K562 (cell line): ENCODE results near the gene TFRC. TPM values are rescaled to one million over a fixed set of nuclear protein-coding genes. Genes with fewer than 3 reads are reported as not detected.

Experiments
- ATAC-seq: fragments of 200-7000 bp; cut with Tn5 transposase; 3 replicates; pipeline ENCODE4 v1.9.1; 2020; ENCODE audit warnings: moderate library complexity
- BruUV-seq: library from RNA; stranded (reverse); fragments of 400-500 nt; replicated peaks from 2 replicates; lab custom pipeline; 2021; lab: Mats Ljungman, UMichigan
- CTCF ChIA-PET: fragments of 300-600 bp; formaldehyde crosslinking; extraction: SDS; loops from one replicate; lab custom pipeline; 2021; ENCODE audit warnings: low intra/inter-chr PET ratio; lab: Yijun Ruan, JAX
- POLR2A ChIA-PET: fragments of 300-600, 350-650 bp; sonication (Branson Sonifier 250); formaldehyde crosslinking; extraction: SDS; loops from one replicate; lab custom pipeline; 2021; ENCODE audit warnings: antibody characterized with exemption, inconsistent platforms; lab: Yijun Ruan, JAX
- DNase-seq, 4 experiments: peaks; one replicate each; pipeline versions ENCODE4 v3.0.0 to v3.0.0-alpha.2; 2011 to 2018; ENCODE audit warnings: low spot score in 3 of 4, mixed read lengths in 3 of 4; ENCODE audit errors: extremely low read depth in 1 of 4
- FAIRE-seq: peaks from 2 replicates; lab custom pipeline; 2011; peaks lifted over from hg19 to GRCh38; lab: Jason Lieb, UNC
- H2AFZ ChIP-seq: 2 replicates; pipeline ENCODE4 v1.6.0; 2011; ENCODE audit warnings: low read depth, low read length, control low read depth, inconsistent platforms
- H3K27ac ChIP-seq: fragments of 200-600 bp; 3 replicates; pipeline ENCODE4 v1.8.0; 2011; ENCODE audit warnings: low read depth, mild to moderate bottlenecking, control low read depth, inconsistent platforms, low read length, moderate library complexity, mixed read lengths; ENCODE audit errors: extremely low read depth
- H3K27me3 ChIP-seq, 2 experiments: fragments of 300-600 bp in 1 of 2; 2 replicates in 1 of 2; 3 replicates in 1 of 2; pipeline versions ENCODE4 v1.6.0 to v1.8.0; 2011; ENCODE audit warnings: inconsistent platforms in 2 of 2, low read length in 2 of 2, mild to moderate bottlenecking in 1 of 2, mixed read lengths in 1 of 2, moderate library complexity in 1 of 2; ENCODE audit not compliant: control insufficient read depth in 2 of 2, insufficient read depth in 2 of 2
- H3K36me3 ChIP-seq: fragments of 300-600 bp; 3 replicates; pipeline ENCODE4 v1.8.0; 2011; ENCODE audit warnings: mild to moderate bottlenecking, low read length, inconsistent platforms; ENCODE audit not compliant: control insufficient read depth, insufficient read depth
- H3K4me1 ChIP-seq, 2 experiments: fragments of 200-600 bp in 1 of 2; replicated peaks in 1 of 2; 2 replicates in 1 of 2; 3 replicates in 1 of 2; pipeline versions ENCODE4 v1.5.1 to v1.8.0; 2011; ENCODE audit warnings: inconsistent platforms in 2 of 2, low read length in 2 of 2, mild to moderate bottlenecking in 1 of 2, mixed read lengths in 1 of 2, moderate library complexity in 1 of 2; ENCODE audit not compliant: control insufficient read depth in 2 of 2, insufficient read depth in 2 of 2
- H3K4me2 ChIP-seq: 2 replicates; pipeline ENCODE4 v1.6.1; 2011; ENCODE audit warnings: low read length, control low read depth, inconsistent platforms, mixed read lengths; ENCODE audit not compliant: insufficient read depth
- H3K4me3 ChIP-seq: fragments of 200-600 bp; sonication (generic), shearing (Covaris generic); 2 replicates; pipeline ENCODE4 v1.5.1; 2016; ENCODE audit warnings: control low read depth, inconsistent platforms
- H3K79me2 ChIP-seq: fragments of 200-600 bp; 3 replicates; pipeline ENCODE4 v1.8.0; 2011; ENCODE audit warnings: low read length, inconsistent platforms; ENCODE audit not compliant: control insufficient read depth, insufficient read depth
- H3K9ac ChIP-seq, 2 experiments: 2 replicates each; pipeline versions ENCODE4 v1.6.0 to v1.6.1; 2011; ENCODE audit warnings: low read depth in 2 of 2, low read length in 2 of 2, control low read depth in 1 of 2, inconsistent platforms in 1 of 2, mild to moderate bottlenecking in 1 of 2, mixed read lengths in 1 of 2; ENCODE audit not compliant: insufficient read depth in 1 of 2
- H3K9me1 ChIP-seq: one replicate; pipeline ENCODE4 v1.6.0; 2011; ENCODE audit warnings: inconsistent platforms, mild to moderate bottlenecking, low read length, moderate library complexity; ENCODE audit not compliant: control insufficient read depth, insufficient read depth
- H3K9me3 ChIP-seq: replicated peaks from 2 replicates; pipeline ENCODE4 v1.5.1; 2011; ENCODE audit warnings: low read depth, low read length, inconsistent platforms; ENCODE audit not compliant: control insufficient read depth, insufficient read depth
- H4K20me1 ChIP-seq: replicated peaks from 2 replicates; pipeline ENCODE4 v1.6.1; 2011; ENCODE audit warnings: low read length, inconsistent platforms, mixed read lengths; ENCODE audit not compliant: control insufficient read depth, insufficient read depth
- CBX8 ChIP-seq: fragments of 200-600 bp; sonication (generic); IDR thresholded peaks from 2 replicates; pipeline ENCODE4 v1.6.1; 2012; ENCODE audit warnings: borderline replicate concordance, mixed run types, low read depth, mild to moderate bottlenecking, moderate library complexity, mixed read lengths, low read length, control low read depth, inconsistent platforms; ENCODE audit not compliant: poor library complexity, severe bottlenecking; ENCODE audit errors: extremely low read depth
- ESRRA ChIP-seq: fragments of 450-650 bp; IDR thresholded peaks from 2 replicates; pipeline ENCODE4 v1.6.1; 2014; ENCODE audit warnings: low read depth, mild to moderate bottlenecking, moderate library complexity, borderline replicate concordance
- HNRNPK ChIP-seq: fragments of 200-400 bp; formaldehyde crosslinking; IDR thresholded peaks from one replicate; pipeline ENCODE4 v1.6.1; 2018; ENCODE audit warnings: mild to moderate bottlenecking, low read depth, low read length; ENCODE audit not compliant: poor library complexity, severe bottlenecking
- IRF9 ChIP-seq: fragments of 450-650 bp; IDR thresholded peaks from 2 replicates; pipeline ENCODE4 v1.6.1; 2016; ENCODE audit warnings: missing biosample characterization, missing genetic modification characterization
- MCM7 ChIP-seq, 2 experiments: fragments of 450-650 bp; IDR thresholded peaks; 2 replicates each; pipeline ENCODE4 v1.6.1; 2016 to 2018
- NFIC ChIP-seq: fragments of 450-650 bp; IDR thresholded peaks from 2 replicates; pipeline ENCODE4 v1.6.1; 2017; ENCODE audit warnings: mild to moderate bottlenecking, inconsistent platforms
- NFIX ChIP-seq: fragments of 250-450 bp; sonication (Bioruptor Pico); IDR thresholded peaks from 2 replicates; pipeline ENCODE4 v1.4.0; 2020; ENCODE audit warnings: low read depth, mild to moderate bottlenecking, moderate library complexity
- POLR2B ChIP-seq: fragments of 450-650 bp; IDR thresholded peaks from 2 replicates; pipeline ENCODE4 v1.6.1; 2018; ENCODE audit warnings: low read depth; ENCODE audit not compliant: partially characterized antibody
- POU5F1 ChIP-seq: fragments of 150-350 bp; IDR thresholded peaks from 2 replicates; pipeline ENCODE4 v1.6.1; 2014; ENCODE audit warnings: borderline replicate concordance, low read length, low read depth, mild to moderate bottlenecking; ENCODE audit not compliant: partially characterized antibody
- RB1 ChIP-seq: fragments of 450-650 bp; IDR thresholded peaks from 2 replicates; pipeline ENCODE4 v1.6.1; 2017; ENCODE audit warnings: low read depth, mild to moderate bottlenecking
- SMAD1 ChIP-seq: fragments of 150-350 bp; IDR thresholded peaks from 2 replicates; pipeline ENCODE4 v1.6.1; 2014; ENCODE audit warnings: low read length, low read depth; ENCODE audit not compliant: partially characterized antibody
- SRSF9 ChIP-seq: fragments of 200-400 bp; formaldehyde crosslinking; IDR thresholded peaks from 2 replicates; pipeline ENCODE4 v1.6.1; 2017; ENCODE audit warnings: low read depth, low read length, borderline replicate concordance
- TBP ChIP-seq: optimal IDR thresholded peaks from 2 replicates; pipeline ENCODE3; 2011; ENCODE audit warnings: low read depth, low read length, improper control_type of control experiment
- ZNF316 ChIP-seq: fragments of 450-650 bp; IDR thresholded peaks from 2 replicates; pipeline ENCODE4 v1.6.1; 2016
- ZNF324 ChIP-seq: fragments of 250-450 bp; sonication (Bioruptor Pico); IDR thresholded peaks from 2 replicates; pipeline ENCODE4 v1.4.0; 2020; ENCODE audit warnings: mild to moderate bottlenecking
- WGBS: fragments of 100-300 bp; shearing (Covaris generic); methylation state at CpG from one replicate; pipeline ENCODE4 v1.1.6; 2016; ENCODE audit warnings: low coverage, mixed read lengths; ENCODE audit not compliant: insufficient coverage; ENCODE audit errors: missing lambda C conversion rate; 5-methylcytosine and 5-hydroxymethylcytosine counted together
- in situ Hi-C: fragments of 300-500 bp; cut with MboI; formaldehyde crosslinking; loops from 4 replicates; pipeline ENCODE4 v1.15.0; 2018; ENCODE audit warnings: inconsistent platforms, mixed read lengths
- intact Hi-C: fragments of 100-400 bp; cut with micrococcal nuclease; formaldehyde crosslinking; loops from 2 replicates; pipeline ENCODE4 v1.14.2; 2022
- polyA plus RNA-seq, 8 experiments: library from polyadenylated mRNA; depleted of rRNA in 4 of 8; stranded (reverse) in 5 of 8; unstranded in 3 of 8; fragments of >200 nt; fragmentation: Nextera tagmentation in 2 of 8; fragmentation: Illumina TruSeq in 1 of 8; extraction: Ambion mirVana in 2 of 8; extraction: Trizol in 1 of 8; gene quantifications; 2 replicates each; pipeline versions ENCODE4 v1.2.1 to v1.2.3, GENCODE V29; 2011 to 2014; ENCODE audit warnings: inconsistent platforms in 1 of 8, missing spikeins in 1 of 8
- total RNA-seq, 7 experiments: library from RNA; depleted of rRNA in 6 of 7; stranded (reverse); fragments of >200 nt in 6 of 7; fragmentation: Illumina TruSeq in 2 of 7; extraction: Trizol in 2 of 7; gene quantifications; 2 replicates each; pipeline versions ENCODE4 v1.2.1 to v1.2.3, GENCODE V29; 2011 to 2021; ENCODE audit warnings: low replicate concordance in 1 of 7
- TF ChIP-seq, protein P1 (sequence below): sonication (generic); formaldehyde crosslinking; IDR thresholded peaks from 2 replicates; pipeline ENCODE4 v1.8.1; 2022; ENCODE audit warnings: missing genetic modification reagents

TFRC gene
- total and polyA plus RNA-seq, 9 of the 15 experiments (the other 6 are each of a cell fraction or from before 2014, with no cell fraction given), result 149 to 679 (median 332) TPM

GRCh38 chr3:196042673-196043072 is 39.2 kb downstream of the TFRC start (continued):
- no peak for TF ChIP-seq HNRNPK

- DNase-seq (no peak), ATAC-seq (no peak)
- Histone ChIP-seq H3K4me3 (no peak overlapping the region), H3K36me3 (no peaks in the 10 kb centered on the region), H3K9me1 (no peaks in the 10 kb centered on the region), H3K79me2 (no peaks in the 10 kb centered on the region), H3K27me3 (no peaks in the 10 kb centered on the region), H3K4me1 (no peaks in the 10 kb centered on the region), H2AFZ (no peak overlapping the region), H3K27ac (no peak overlapping the region), H4K20me1 (no peaks in the 10 kb centered on the region), H3K4me2 (no peak overlapping the region), H3K9ac (no peak overlapping the region)
- intact Hi-C loops, result no loop called here
- ChIA-PET CTCF (no interaction called here), POLR2A (interaction anchor here (1.8 to 3.8 kb wide), 2 partner anchors 11 to 17 kb away, joined by 5 to 33 read pairs; no protein-coding TSS in a partner anchor)
- no peak for TF ChIP-seq RB1
- no peak for TF ChIP-seq ZNF324 (CRISPR knock-in tag)
- peak; percentile 87 for TF ChIP-seq SMAD1
- TF ChIP-seq, protein P1, sequence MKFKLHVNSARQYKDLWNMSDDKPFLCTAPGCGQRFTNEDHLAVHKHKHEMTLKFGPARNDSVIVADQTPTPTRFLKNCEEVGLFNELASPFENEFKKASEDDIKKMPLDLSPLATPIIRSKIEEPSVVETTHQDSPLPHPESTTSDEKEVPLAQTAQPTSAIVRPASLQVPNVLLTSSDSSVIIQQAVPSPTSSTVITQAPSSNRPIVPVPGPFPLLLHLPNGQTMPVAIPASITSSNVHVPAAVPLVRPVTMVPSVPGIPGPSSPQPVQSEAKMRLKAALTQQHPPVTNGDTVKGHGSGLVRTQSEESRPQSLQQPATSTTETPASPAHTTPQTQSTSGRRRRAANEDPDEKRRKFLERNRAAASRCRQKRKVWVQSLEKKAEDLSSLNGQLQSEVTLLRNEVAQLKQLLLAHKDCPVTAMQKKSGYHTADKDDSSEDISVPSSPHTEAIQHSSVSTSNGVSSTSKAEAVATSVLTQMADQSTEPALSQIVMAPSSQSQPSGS (CRISPR knock-in tag), result no peak
- no peak for TF ChIP-seq POLR2B
- no peak for TF ChIP-seq ESRRA
- no peak for TF ChIP-seq SRSF9
- peak; percentile 98 for TF ChIP-seq NFIX (CRISPR knock-in tag)
- no peak for TF ChIP-seq ZNF316
- peak; percentile 99 for TF ChIP-seq NFIC
- no peak for TF ChIP-seq TBP
- no peak for TF ChIP-seq POU5F1
- no peak for TF ChIP-seq CBX8
- no peak for TF ChIP-seq IRF9 (tag)
- no peak for TF ChIP-seq MCM7 (IDR thresholded peaks at IDR 0.05)
- TF ChIP-seq, all 486 proteins: peak for 3
- FAIRE-seq, result no peak
- no TSS peak for BruUV-seq
- WGBS, result 100% methylated on average over 2 of the region's 2 CpGs
- no peaks in the 10 kb centered on the region; the same call in 1 of the 2 replicates for H3K9me3 ChIP-seq
- in situ Hi-C loops, result no loop called here
Observed at GRCh38 chr3:196039359-196039758, 42.5 kb downstream of the TFRC start.
